Natural killer cell treated with Interleukin-12 subunit alpha and Interleukin-12 subunit beta and Interleukin-15 and Interleukin-18, amount 100 ng/mL, for 72 hours (primary cell): ENCODE results near the gene HSPA6. TPM values are rescaled to one million over a fixed set of nuclear protein-coding genes. Genes with fewer than 3 reads are reported as not detected.
A peak's percentile ranks its signal among the peaks of the same experiment; 100 is the strongest.
"Not testable (repeated sequence)": the region's sequence is repeated elsewhere in the genome, so short reads cannot be mapped to it uniquely, and the experiment has no call there.

Experiments
- ATAC-seq, 2 donors: fragments of 150-1000 bp; cut with Tn5 transposase in 1 of 2; sonication (Bioruptor Pico), chemical (Tn5 transposase) in 1 of 2; 2 replicates each; pipeline ENCODE4 v1.10.0; 2021
- DNase-seq: peaks from one replicate; pipeline ENCODE4 v3.0.0; 2022; ENCODE audit warnings: low spot score
- H3K27ac Mint-ChIP-seq, 2 donors: 1 replicate in 1 of 2; 2 replicates in 1 of 2; pipeline ENCODE4 v1.8.0; 2022; ENCODE audit warnings: mixed read lengths in 2 of 2, mild to moderate bottlenecking in 1 of 2, moderate library complexity in 1 of 2
- H3K27me3 Mint-ChIP-seq, 2 donors: 1 replicate in 1 of 2; 2 replicates in 1 of 2; pipeline ENCODE4 v1.8.0; 2022; ENCODE audit warnings: mixed read lengths in 2 of 2
- H3K36me3 Mint-ChIP-seq: one replicate; pipeline ENCODE4 v1.8.0; 2022; ENCODE audit warnings: mixed read lengths
- H3K4me1 Mint-ChIP-seq, 2 donors: 1 replicate in 1 of 2; 2 replicates in 1 of 2; pipeline ENCODE4 v1.8.0; 2022; ENCODE audit warnings: low read depth in 2 of 2, mixed read lengths in 2 of 2, mild to moderate bottlenecking in 1 of 2
- H3K4me3 Mint-ChIP-seq: one replicate; pipeline ENCODE4 v1.8.0; 2022; ENCODE audit warnings: mixed read lengths
- H3K9me3 Mint-ChIP-seq: 2 replicates; pipeline ENCODE4 v1.8.0; 2022; ENCODE audit warnings: mixed read lengths
- total RNA-seq, 2 donors: library from RNA; stranded (reverse); gene quantifications; one replicate each; pipeline ENCODE4 v1.2.3, GENCODE V29; 2022

The HSPA6 gene
- total RNA-seq, 2 donors from 2014 or later, result 3.3 to 5.9 TPM

- not testable (repeated sequence) for H3K36me3 Mint-ChIP-seq, H3K9me3 Mint-ChIP-seq, H3K4me3 Mint-ChIP-seq, ATAC-seq, H3K27me3 Mint-ChIP-seq, DNase-seq
- Mint-ChIP-seq H3K27ac (peak overlapping the region; percentile 79 to 80), H3K4me1 (peaks cover 33 to 40% of the 10 kb centered on the region in 2 donors)
Observed at GRCh38 chr1:161553631-161554030, 29.3 kb downstream of the HSPA6 start.

DNA sequence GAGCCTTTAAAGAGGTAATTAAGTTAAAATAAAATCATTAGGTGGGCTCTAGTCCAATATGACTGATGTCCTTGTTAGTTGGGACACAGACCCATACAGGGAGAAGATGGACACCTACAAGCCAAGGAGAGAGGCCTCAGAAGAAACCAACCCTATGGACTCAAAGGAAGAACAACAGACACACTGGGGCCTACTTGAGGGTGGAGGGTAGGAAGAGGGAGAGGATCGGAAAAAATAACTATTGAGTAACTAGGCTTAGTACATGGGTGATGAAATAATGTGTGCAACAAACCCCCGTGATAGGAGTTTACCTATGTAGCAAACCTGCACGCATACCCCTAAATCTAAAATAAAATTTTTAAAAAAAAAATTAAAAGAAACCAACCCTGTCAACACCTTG, 30.0 kb downstream of the HSPA6 start:
- not testable (repeated sequence) for H3K9me3 Mint-ChIP-seq, ATAC-seq, H3K36me3 Mint-ChIP-seq, H3K27me3 Mint-ChIP-seq, DNase-seq
- Mint-ChIP-seq H3K4me3 (peak overlapping the region; percentile 71), H3K27ac (peak overlapping the region; percentile 79 to 80), H3K4me1 (peaks cover 33 to 40% of the 10 kb centered on the region in 2 donors)

GRCh38 chr1:161554815-161555417, 30.6 kb downstream of the HSPA6 start:
- not testable (repeated sequence) for DNase-seq, H3K9me3 Mint-ChIP-seq, H3K27me3 Mint-ChIP-seq, H3K36me3 Mint-ChIP-seq
- peak; percentile 85 to 91 for ATAC-seq
- Mint-ChIP-seq H3K4me3 (peak overlapping the region; percentile 75), H3K4me1 (peaks cover 32 to 34% of the 10 kb centered on the region in 2 donors), H3K27ac (peak overlapping the region; percentile 79 to 80)

DNA sequence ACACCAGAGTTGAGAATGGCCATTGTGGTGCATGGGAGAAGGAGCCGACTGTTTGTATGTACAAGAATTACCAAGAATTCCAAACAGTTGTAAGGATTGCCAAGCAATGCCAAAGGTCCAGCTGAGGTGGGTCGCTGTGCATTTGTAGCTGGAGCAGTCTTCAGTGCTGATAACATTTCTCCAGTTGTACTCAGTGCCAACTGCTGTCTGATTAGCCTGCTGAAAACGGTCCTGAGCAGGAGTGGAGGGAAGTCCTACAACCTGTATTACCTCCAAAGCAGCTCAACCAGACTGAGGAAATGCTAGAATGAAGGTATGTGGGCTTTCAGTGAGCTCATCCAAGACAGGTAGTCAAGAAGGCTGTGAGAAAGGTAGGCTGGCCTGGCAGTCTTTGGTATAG, 31.8 kb downstream of the HSPA6 start:
- ATAC-seq, result not testable (repeated sequence)

DNA sequence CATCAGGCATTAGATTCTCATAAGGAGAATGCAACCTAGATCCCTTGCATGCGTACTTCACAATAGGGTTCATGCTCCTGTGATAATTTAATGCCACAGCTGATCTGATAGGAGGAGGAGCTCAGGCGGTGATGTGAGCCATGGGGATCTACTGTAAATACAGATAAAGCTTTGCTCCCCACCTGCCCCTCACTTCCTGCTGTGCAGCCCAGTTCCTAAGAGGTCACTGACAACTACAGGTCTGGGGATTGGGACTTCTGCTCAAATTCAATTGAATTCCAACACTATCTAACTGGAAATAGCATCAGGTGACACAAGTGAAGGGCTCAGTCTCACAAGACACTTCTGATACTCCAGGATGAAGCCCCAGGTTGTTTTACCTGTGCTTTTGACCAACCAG, 32.6 kb downstream of the HSPA6 start:
- not testable (repeated sequence) for H3K4me3 Mint-ChIP-seq, H3K27me3 Mint-ChIP-seq, H3K9me3 Mint-ChIP-seq, ATAC-seq, H3K27ac Mint-ChIP-seq, H3K36me3 Mint-ChIP-seq, DNase-seq
- peaks cover 28 to 30% of the 10 kb centered on the region in 2 donors for H3K4me1 Mint-ChIP-seq

More for the DNA sequence above, 31.8 kb downstream of the HSPA6 start:
- H3K27me3 Mint-ChIP-seq, DNase-seq, H3K4me3 Mint-ChIP-seq, H3K36me3 Mint-ChIP-seq, H3K9me3 Mint-ChIP-seq: not testable (repeated sequence)
- Mint-ChIP-seq H3K27ac (peak overlapping the region; percentile 79 to 80), H3K4me1 (peaks cover 29 to 31% of the 10 kb centered on the region in 2 donors)

GRCh38 chr1:161557506-161558450, 33.4 kb downstream of the HSPA6 start:
- not testable (repeated sequence) for ATAC-seq, H3K9me3 Mint-ChIP-seq, H3K4me3 Mint-ChIP-seq, DNase-seq, H3K27me3 Mint-ChIP-seq, H3K36me3 Mint-ChIP-seq
- H3K27ac Mint-ChIP-seq, result peak overlapping the region in 1 of 2 donors; percentile 65
- H3K4me1 Mint-ChIP-seq, result peaks cover 32 to 35% of the 10 kb centered on the region in 2 donors

DNA sequence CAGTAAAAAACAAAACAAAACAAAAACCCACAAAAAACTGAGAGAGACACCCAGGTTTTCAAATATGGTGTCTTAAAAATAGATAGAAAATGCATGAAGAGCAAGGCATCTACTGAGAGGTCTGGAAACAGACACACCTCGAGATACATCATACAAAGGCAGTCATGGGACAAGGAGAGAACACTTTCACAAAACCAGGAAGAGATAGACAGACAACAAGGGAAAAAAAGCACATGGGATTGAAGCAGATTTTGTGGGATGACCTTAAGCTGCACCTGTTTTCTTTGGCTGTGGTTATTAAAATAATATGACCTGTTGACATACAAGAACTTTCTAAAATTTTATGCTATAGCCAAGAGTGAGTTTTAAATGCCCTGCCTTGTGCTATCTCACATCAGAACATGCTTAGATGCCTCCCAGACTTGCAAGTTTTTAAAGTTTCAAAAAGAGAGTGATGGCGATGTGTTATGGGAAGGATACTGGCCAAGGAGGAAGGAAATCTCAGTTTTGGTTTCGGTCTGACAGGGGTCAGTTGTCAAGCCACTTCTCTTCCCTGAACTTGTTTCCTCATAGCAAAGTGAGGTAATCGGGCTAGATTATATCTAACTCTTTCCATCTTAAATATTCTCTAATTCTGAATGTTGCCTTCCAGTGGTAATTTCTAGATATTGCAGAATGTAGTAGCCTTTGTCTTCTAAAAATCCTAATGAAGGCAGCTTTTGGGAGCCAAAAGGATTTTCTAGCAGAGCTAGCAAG, 36.8 kb downstream of the HSPA6 start:
- H3K36me3 Mint-ChIP-seq, H3K9me3 Mint-ChIP-seq, H3K27me3 Mint-ChIP-seq: not testable (repeated sequence)
- Mint-ChIP-seq H3K27ac (peak overlapping the region; percentile 87 to 96), H3K4me3 (peak overlapping the region; percentile 44), H3K4me1 (peaks cover 27 to 31% of the 10 kb centered on the region in 2 donors)
- DNase-seq (peak; percentile 84), ATAC-seq (peak; percentile 60 to 91)

DNA sequence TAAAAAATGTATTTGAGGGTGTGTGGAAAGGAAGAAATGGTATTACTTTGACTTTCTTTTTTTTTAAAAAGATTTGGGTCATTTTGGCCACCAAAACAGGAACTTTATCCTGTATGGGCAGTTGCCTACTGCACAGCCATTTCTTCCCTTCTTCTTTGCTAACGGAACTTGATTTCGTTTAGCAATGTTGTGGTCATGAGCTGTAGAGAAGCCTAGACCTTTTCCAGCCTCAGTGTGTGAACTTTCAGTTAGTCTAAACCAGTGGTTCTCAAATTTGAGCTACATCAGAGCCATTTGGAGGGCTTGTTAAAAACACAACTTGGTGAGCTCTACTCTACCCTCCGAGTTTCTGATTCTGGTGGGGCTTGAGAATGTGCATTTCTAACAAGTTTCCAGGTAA, 38.1 kb downstream of the HSPA6 start:
- not testable (repeated sequence) for H3K36me3 Mint-ChIP-seq
- H3K4me1 Mint-ChIP-seq, result peaks cover 29 to 33% of the 10 kb centered on the region in 2 donors

GRCh38 chr1:161563522-161563921, 39.2 kb downstream of the HSPA6 start:
- not testable (repeated sequence) for DNase-seq, H3K4me3 Mint-ChIP-seq, ATAC-seq, H3K9me3 Mint-ChIP-seq, H3K36me3 Mint-ChIP-seq, H3K27me3 Mint-ChIP-seq
- Mint-ChIP-seq H3K4me1 (peaks cover 26 to 31% of the 10 kb centered on the region in 2 donors), H3K27ac (peak overlapping the region in 1 of 2 donors; percentile 96)

More for the DNA sequence above, 38.1 kb downstream of the HSPA6 start:
- not testable (repeated sequence) for DNase-seq, H3K9me3 Mint-ChIP-seq, H3K27me3 Mint-ChIP-seq
- H3K4me3 Mint-ChIP-seq, result peak overlapping the region; percentile 57
- peak overlapping the region; percentile 87 to 96 for H3K27ac Mint-ChIP-seq
- ATAC-seq, result peak; percentile 82 to 84

DNA sequence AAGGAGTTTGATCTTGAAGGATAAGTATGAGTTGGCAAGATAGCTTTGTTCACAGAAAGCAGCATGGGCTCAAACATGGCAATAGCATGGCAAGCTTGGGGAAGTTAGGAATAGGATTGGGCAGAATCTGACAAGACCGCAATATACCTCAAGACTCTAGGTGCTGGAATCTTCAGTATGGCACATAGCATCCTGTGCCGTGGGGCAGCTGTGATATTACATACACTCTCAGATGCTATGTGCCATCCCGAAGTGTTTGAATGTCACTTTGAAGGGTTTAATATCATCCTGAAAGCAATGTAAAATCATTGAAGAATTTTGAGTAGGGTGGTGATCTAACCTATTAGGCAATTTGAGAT, 42.2 kb downstream of the HSPA6 start:
- peak overlapping the region; percentile 52 to 76 for H3K27ac Mint-ChIP-seq
- H3K27me3 Mint-ChIP-seq, H3K36me3 Mint-ChIP-seq: not testable (repeated sequence)

GRCh38 chr1:161571703-161572102, 47.4 kb downstream of the HSPA6 start:
- H3K36me3 Mint-ChIP-seq, H3K4me1 Mint-ChIP-seq, H3K27ac Mint-ChIP-seq, H3K27me3 Mint-ChIP-seq, DNase-seq, H3K9me3 Mint-ChIP-seq, H3K4me3 Mint-ChIP-seq: not testable (repeated sequence)
- peak; percentile 40 to 63 for ATAC-seq

More for the DNA sequence above, 42.2 kb downstream of the HSPA6 start:
- not testable (repeated sequence) for H3K9me3 Mint-ChIP-seq, DNase-seq, ATAC-seq
- peak overlapping the region; percentile 21 for H3K4me3 Mint-ChIP-seq
- peaks cover 18 to 31% of the 10 kb centered on the region in 2 donors for H3K4me1 Mint-ChIP-seq
